HUDEP-2 (cell line): ENCODE measurements around the gene DISP1.

Source experiments
- DNase-seq, 76 experiments: peaks; one replicate each; lab custom pipeline; 2025; ENCODE audit not compliant: unreplicated experiment in 76 of 76; lab: John Stamatoyannopoulos, UW

Gene DISP1

GRCh38 chr1:222861062-222861461 lies 46.2 kb downstream of the DISP1 start:
- DNase-seq = no peak
